Measurements from ENCODE around the gene RXRA. TPM values are rescaled to one million over a fixed set of nuclear protein-coding genes. Genes with fewer than 3 reads are reported as not detected.

RXRA gene
- polyA plus RNA-seq, 4 donors: 30.8 to 83.5 (median 41.5) TPM

DNA sequence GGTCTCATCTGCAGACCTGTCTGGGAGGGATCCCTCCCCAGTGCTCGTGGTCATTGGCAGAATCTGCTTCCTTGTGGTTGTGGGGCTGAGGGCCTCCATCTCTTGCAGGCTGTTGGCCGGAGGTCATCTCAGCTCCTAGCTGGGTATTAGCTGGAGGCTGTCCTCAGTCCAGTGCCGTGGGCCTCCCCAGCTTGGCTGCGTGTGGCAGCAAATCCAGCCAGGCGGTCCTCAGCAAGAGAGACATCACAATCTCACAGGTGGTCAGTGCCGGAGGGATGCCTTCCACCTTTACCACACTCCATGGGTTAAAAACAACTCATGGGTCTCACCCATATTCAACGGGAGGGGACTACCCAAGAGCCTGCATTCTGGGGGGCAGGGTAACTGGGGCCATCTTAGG lies 155.5 kb downstream of the RXRA start:
- no peaks in the 10 kb centered on the region for H3K9me3 ChIP-seq (ENCODE audit: control insufficient read depth in 2 of 2, insufficient read depth in 1 of 2, low read depth in 1 of 2, low read length in 1 of 2)
- 70 to 91% (median 79%) methylated on average over 7 of the region's 7 CpGs for WGBS, 3 donors

DNA sequence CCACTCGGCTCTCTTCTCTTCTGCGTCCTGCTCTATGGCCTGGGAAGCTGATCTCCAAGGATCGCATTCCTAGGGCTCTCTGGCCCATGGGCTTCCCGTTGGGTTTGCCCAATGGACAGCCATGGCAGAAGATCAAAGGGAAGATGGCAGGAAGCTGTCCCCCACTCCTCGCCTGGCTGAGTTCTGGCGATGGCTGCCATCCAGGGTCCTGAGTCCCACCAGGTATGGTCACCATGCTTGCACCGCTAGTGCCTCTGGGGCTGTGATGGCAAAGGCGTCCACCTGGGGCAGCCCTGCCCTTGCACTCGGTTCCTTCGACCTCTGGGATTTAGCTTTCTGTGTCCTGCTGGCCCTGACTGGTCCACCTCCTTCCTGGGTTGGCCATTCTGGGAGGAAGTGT lies 156.0 kb downstream of the RXRA start:
- DNase-seq (no peak), FAIRE-seq (no peak)
- 76 to 89% (median 80%) methylated on average over 10 of the region's 10 CpGs for WGBS, 3 donors
- H3K9me3 ChIP-seq (ENCODE audit: control insufficient read depth in 2 of 2, insufficient read depth in 1 of 2, low read depth in 1 of 2, low read length in 1 of 2): no peaks in the 10 kb centered on the region
- no peak overlapping the region for H3K27ac ChIP-seq (ENCODE audit: low read depth in 1 of 3, low read length in 2 of 3)
- no peaks in the 10 kb centered on the region for H3K4me1 ChIP-seq (ENCODE audit: control insufficient read depth in 3 of 3, insufficient read depth in 2 of 3, low read depth in 1 of 3, low read length in 2 of 3)
- no peak overlapping the region for H3K4me3 ChIP-seq (ENCODE audit: low read depth in 1 of 3, low read length in 3 of 3)
- no peaks in the 10 kb centered on the region for H3K36me3 ChIP-seq (ENCODE audit: control insufficient read depth in 3 of 3, insufficient read depth in 2 of 3, low read depth in 1 of 3, low read length in 3 of 3)
- peaks cover 0 to 3% (median 0%) of the 10 kb centered on the region in 3 donors for H3K27me3 ChIP-seq (ENCODE audit: control insufficient read depth in 3 of 3, insufficient read depth in 3 of 3, low read length in 3 of 3)

More for the DNA sequence above, 155.5 kb downstream of the RXRA start:
- Histone ChIP-seq H3K27me3 (ENCODE audit: control insufficient read depth in 3 of 3, insufficient read depth in 3 of 3, low read length in 3 of 3) (peaks cover 0 to 3% (median 0%) of the 10 kb centered on the region in 3 donors), H3K36me3 (ENCODE audit: control insufficient read depth in 3 of 3, insufficient read depth in 2 of 3, low read depth in 1 of 3, low read length in 3 of 3) (no peaks in the 10 kb centered on the region), H3K4me3 (ENCODE audit: low read depth in 1 of 3, low read length in 3 of 3) (no peak overlapping the region), H3K4me1 (ENCODE audit: control insufficient read depth in 3 of 3, insufficient read depth in 2 of 3, low read depth in 1 of 3, low read length in 2 of 3) (no peaks in the 10 kb centered on the region), H3K27ac (ENCODE audit: low read depth in 1 of 3, low read length in 2 of 3) (no peak overlapping the region)
- no peak for FAIRE-seq
- DNase-seq: no peak

DNA sequence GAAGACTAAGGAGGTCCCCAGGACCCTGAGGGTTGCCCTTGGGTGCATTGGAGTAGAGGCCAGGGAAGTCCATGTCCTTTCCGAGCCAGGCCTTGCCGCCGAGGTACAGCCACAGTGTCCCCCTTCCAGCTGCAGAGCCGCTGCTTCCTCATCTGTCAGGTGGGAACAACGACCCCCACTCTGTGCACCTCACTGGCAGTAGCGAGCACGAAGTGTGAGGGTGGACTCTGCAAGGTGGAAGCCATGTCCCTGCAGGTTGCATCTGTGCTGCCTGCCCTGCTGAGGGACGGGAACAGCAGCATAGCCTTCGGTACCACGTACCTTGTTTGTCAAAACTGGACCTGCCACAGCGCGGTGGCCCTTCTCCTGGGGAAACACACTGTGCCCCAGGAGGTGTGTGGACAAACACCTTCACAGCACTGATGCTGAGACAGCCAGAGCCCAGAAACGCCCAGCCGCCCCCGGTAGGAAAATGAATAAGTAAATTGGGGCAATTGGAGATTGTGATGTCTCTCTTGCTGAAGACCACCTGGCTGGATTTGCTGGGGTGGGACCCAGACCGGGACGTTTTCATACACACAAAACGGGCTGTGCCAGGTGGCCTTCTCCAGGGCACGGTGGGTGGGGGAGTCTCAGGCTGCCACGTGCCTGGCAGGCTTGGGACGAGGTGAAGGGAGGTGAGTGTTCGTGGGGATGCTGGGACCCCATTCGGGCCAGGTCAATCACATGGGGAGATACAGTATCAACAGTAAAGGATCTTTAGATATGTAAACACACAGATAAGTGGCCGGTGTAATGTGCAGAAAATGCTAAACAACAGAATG lies 157.3 kb downstream of the RXRA start:
- FAIRE-seq: no peak
- Histone ChIP-seq H3K9me3 (ENCODE audit: control insufficient read depth in 2 of 2, insufficient read depth in 1 of 2, low read depth in 1 of 2, low read length in 1 of 2) (no peaks in the 10 kb centered on the region), H3K4me3 (ENCODE audit: low read depth in 1 of 3, low read length in 3 of 3) (no peak overlapping the region), H3K4me1 (ENCODE audit: control insufficient read depth in 3 of 3, insufficient read depth in 2 of 3, low read depth in 1 of 3, low read length in 2 of 3) (no peaks in the 10 kb centered on the region), H3K36me3 (ENCODE audit: control insufficient read depth in 3 of 3, insufficient read depth in 2 of 3, low read depth in 1 of 3, low read length in 3 of 3) (no peaks in the 10 kb centered on the region), H3K27me3 (ENCODE audit: control insufficient read depth in 3 of 3, insufficient read depth in 3 of 3, low read length in 3 of 3) (peaks cover 0 to 3% (median 0%) of the 10 kb centered on the region in 3 donors), H3K27ac (ENCODE audit: low read depth in 1 of 3, low read length in 2 of 3) (no peak overlapping the region)
- no peak for DNase-seq
- WGBS, 3 donors: 74 to 86% (median 75%) methylated on average over 24 of the region's 24 CpGs

DNA sequence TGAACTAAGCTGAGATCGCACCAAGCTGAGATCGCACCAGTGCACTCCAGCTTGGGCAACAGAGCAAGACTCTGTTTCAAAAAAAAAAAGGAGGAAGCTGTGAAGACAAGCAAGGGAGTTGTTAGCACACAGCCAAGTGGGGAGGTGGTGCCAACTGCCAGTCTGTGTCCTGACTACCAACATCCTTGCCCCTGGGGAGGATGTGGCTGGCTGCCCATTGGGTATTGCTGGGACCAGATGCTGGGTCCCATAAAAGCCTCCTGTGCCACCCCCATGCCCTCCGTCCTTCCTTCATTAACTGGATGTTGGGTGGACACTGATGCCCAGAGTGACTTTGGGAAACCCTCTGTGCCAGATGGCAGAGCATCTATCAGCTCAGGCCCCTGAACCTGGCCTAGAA lies 158.2 kb downstream of the RXRA start:
- no peak overlapping the region for H3K4me3 ChIP-seq (ENCODE audit: low read depth in 1 of 3, low read length in 3 of 3)
- FAIRE-seq (no peak), DNase-seq (no peak)
- H3K9me3 ChIP-seq (ENCODE audit: control insufficient read depth in 2 of 2, insufficient read depth in 1 of 2, low read depth in 1 of 2, low read length in 1 of 2): no peaks in the 10 kb centered on the region
- no peak overlapping the region for H3K27ac ChIP-seq (ENCODE audit: low read depth in 1 of 3, low read length in 2 of 3)
- H3K4me1 ChIP-seq (ENCODE audit: control insufficient read depth in 3 of 3, insufficient read depth in 2 of 3, low read depth in 1 of 3, low read length in 2 of 3): no peaks in the 10 kb centered on the region
- 84 to 87% (median 85%) methylated on average over 3 of the region's 3 CpGs for whole genome bisulfite sequencing, 3 donors
- peaks cover 0 to 3% (median 0%) of the 10 kb centered on the region in 3 donors for H3K27me3 ChIP-seq (ENCODE audit: control insufficient read depth in 3 of 3, insufficient read depth in 3 of 3, low read length in 3 of 3)
- H3K36me3 ChIP-seq (ENCODE audit: control insufficient read depth in 3 of 3, insufficient read depth in 2 of 3, low read depth in 1 of 3, low read length in 3 of 3): no peaks in the 10 kb centered on the region

DNA sequence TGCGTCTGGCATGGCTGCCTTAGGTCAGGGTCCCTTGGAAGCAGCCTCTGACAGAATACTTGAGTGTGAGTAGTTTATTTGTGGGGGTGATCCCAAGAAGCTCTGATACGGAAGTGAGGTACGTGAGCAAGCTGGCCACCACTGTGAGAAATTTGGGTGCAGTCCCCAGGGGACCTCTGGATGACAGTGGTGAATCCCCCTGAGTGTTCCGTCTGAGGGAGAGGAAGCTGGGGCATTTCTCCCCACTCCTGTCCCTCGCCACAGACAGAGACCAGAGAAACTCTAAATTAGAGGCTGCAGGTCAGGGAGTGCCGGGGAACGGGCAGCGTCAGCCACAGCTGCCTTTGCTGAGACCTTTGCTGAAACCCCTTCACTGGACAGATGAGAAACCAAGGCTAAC lies 159.4 kb downstream of the RXRA start:
- Histone ChIP-seq H3K4me3 (ENCODE audit: low read depth in 1 of 3, low read length in 3 of 3) (no peak overlapping the region), H3K27ac (ENCODE audit: low read depth in 1 of 3, low read length in 2 of 3) (no peak overlapping the region), H3K4me1 (ENCODE audit: control insufficient read depth in 3 of 3, insufficient read depth in 2 of 3, low read depth in 1 of 3, low read length in 2 of 3) (no peaks in the 10 kb centered on the region), H3K27me3 (ENCODE audit: control insufficient read depth in 3 of 3, insufficient read depth in 3 of 3, low read length in 3 of 3) (no peaks in the 10 kb centered on the region), H3K9me3 (ENCODE audit: control insufficient read depth in 2 of 2, insufficient read depth in 1 of 2, low read depth in 1 of 2, low read length in 1 of 2) (no peaks in the 10 kb centered on the region), H3K36me3 (ENCODE audit: control insufficient read depth in 3 of 3, insufficient read depth in 2 of 3, low read depth in 1 of 3, low read length in 3 of 3) (no peaks in the 10 kb centered on the region)
- WGBS, 3 donors: 72 to 89% (median 86%) methylated on average over 8 of the region's 8 CpGs
- DNase-seq (no peak), FAIRE-seq (no peak)

DNA sequence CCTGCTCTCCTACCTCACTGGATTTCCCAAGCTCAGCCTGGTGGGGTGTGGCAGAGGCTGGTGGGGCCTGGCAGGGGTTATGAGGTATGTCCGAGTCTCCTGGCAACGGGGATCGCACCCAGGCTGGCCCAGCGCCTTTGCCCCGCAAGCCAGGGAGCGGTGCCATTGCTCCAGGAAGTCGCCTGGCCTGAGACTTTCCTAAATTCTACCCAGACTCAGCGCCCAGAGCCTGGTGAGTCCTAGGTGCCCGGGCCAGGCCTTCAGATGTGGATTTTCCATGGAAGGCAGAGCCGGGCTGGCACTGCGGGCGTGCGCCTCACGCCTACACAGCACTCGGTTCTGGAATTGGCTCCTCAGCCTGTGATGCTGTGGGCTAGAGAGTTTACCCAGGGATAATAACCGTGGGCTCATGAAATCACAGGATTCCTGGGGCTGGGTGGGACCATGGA lies 159.9 kb downstream of the RXRA start:
- WGBS, 3 donors: 73 to 86% (median 79%) methylated on average over 16 of the region's 16 CpGs
- Histone ChIP-seq H3K9me3 (ENCODE audit: control insufficient read depth in 2 of 2, insufficient read depth in 1 of 2, low read depth in 1 of 2, low read length in 1 of 2) (no peaks in the 10 kb centered on the region), H3K27me3 (ENCODE audit: control insufficient read depth in 3 of 3, insufficient read depth in 3 of 3, low read length in 3 of 3) (no peaks in the 10 kb centered on the region), H3K4me1 (ENCODE audit: control insufficient read depth in 3 of 3, insufficient read depth in 2 of 3, low read depth in 1 of 3, low read length in 2 of 3) (no peaks in the 10 kb centered on the region), H3K4me3 (ENCODE audit: low read depth in 1 of 3, low read length in 3 of 3) (no peak overlapping the region), H3K36me3 (ENCODE audit: control insufficient read depth in 3 of 3, insufficient read depth in 2 of 3, low read depth in 1 of 3, low read length in 3 of 3) (no peaks in the 10 kb centered on the region), H3K27ac (ENCODE audit: low read depth in 1 of 3, low read length in 2 of 3) (no peak overlapping the region)
- FAIRE-seq: no peak
- no peak for DNase-seq

DNA sequence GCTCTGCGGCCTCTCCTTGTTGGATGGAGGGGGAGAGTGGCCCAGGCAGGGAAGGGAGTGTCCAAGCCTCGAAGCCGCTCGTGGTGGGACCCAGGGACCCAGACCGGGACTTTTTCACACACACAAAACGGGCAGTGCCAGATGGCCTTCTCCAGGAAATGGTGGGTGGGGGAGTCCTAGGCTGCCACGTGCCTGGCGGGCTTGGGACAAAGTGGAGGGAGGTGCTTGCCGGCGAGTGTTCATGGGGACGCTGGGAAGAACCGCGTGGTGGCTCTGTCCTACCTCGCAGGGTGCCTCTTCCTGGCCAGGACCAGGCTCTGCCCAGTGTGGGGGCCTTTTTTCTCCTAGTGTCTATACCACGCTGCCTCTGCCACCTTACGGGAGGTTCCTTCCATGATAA lies 160.3 kb downstream of the RXRA start:
- no peaks in the 10 kb centered on the region for H3K4me1 ChIP-seq (ENCODE audit: control insufficient read depth in 3 of 3, insufficient read depth in 2 of 3, low read depth in 1 of 3, low read length in 2 of 3)
- no peak overlapping the region for H3K4me3 ChIP-seq (ENCODE audit: low read depth in 1 of 3, low read length in 3 of 3)
- no peaks in the 10 kb centered on the region for H3K27me3 ChIP-seq (ENCODE audit: control insufficient read depth in 3 of 3, insufficient read depth in 3 of 3, low read length in 3 of 3)
- H3K9me3 ChIP-seq (ENCODE audit: control insufficient read depth in 2 of 2, insufficient read depth in 1 of 2, low read depth in 1 of 2, low read length in 1 of 2): no peaks in the 10 kb centered on the region
- 62 to 77% (median 76%) methylated on average over 16 of the region's 16 CpGs for WGBS, 3 donors
- no peak overlapping the region for H3K27ac ChIP-seq (ENCODE audit: low read depth in 1 of 3, low read length in 2 of 3)
- DNase-seq (no peak), FAIRE-seq (no peak)
- H3K36me3 ChIP-seq (ENCODE audit: control insufficient read depth in 3 of 3, insufficient read depth in 2 of 3, low read depth in 1 of 3, low read length in 3 of 3): no peaks in the 10 kb centered on the region

Measured in small intestine (tissue), 7 donors.